Activated CD8-positive, alpha-beta T cell treated with anti-CD3 and anti-CD28 coated beads, Interleukin-2, amount 10 ng/mL, durations not matched to agents 7 days and 5 days (primary cell): ENCODE results near the gene CMTM6. TPM values are rescaled to one million over a fixed set of nuclear protein-coding genes. Genes with fewer than 3 reads are reported as not detected.
"Not testable (repeated sequence)": the region's sequence is repeated elsewhere in the genome, so short reads cannot be mapped to it uniquely, and the experiment has no call there.

ENCODE experiments used
- ATAC-seq: fragments of 150-1000 bp; cut with Tn5 transposase; one replicate; pipeline ENCODE4 v1.10.0; 2021; ENCODE audit warnings: moderate library complexity
- CTCF ChIA-PET: fragments of 350-600 bp; sonication (Branson Sonifier 250); formaldehyde crosslinking; loops from one replicate; lab custom pipeline; 2021; ENCODE audit warnings: antibody characterized with exemption; lab: Charles Lee
- POLR2A ChIA-PET: fragments of 350-600 bp; sonication (Branson Sonifier 250); formaldehyde crosslinking; loops from one replicate; lab custom pipeline; 2021; ENCODE audit warnings: antibody characterized with exemption; lab: Charles Lee
- DNase-seq: peaks from one replicate; pipeline ENCODE4 v3.0.0-alpha.2; 2020
- H3K27ac Mint-ChIP-seq: one replicate; pipeline ENCODE4 v1.8.0; 2021; ENCODE audit warnings: mild to moderate bottlenecking, mixed read lengths
- H3K27me3 Mint-ChIP-seq: one replicate; pipeline ENCODE4 v1.8.0; 2021; ENCODE audit warnings: low read depth, mixed read lengths
- H3K36me3 Mint-ChIP-seq: one replicate; pipeline ENCODE4 v1.8.0; 2021; ENCODE audit warnings: low read depth, mixed read lengths
- H3K4me1 Mint-ChIP-seq: one replicate; pipeline ENCODE4 v1.8.0; 2021; ENCODE audit warnings: low read depth, mixed read lengths
- H3K4me3 Mint-ChIP-seq: one replicate; pipeline ENCODE4 v1.8.0; 2021; ENCODE audit warnings: mild to moderate bottlenecking, mixed read lengths
- H3K9me3 Mint-ChIP-seq: one replicate; pipeline ENCODE4 v1.8.0; 2022; ENCODE audit warnings: mixed read lengths; ENCODE audit not compliant: insufficient read depth
- total RNA-seq, 2 experiments: library from RNA; stranded (reverse); gene quantifications; one replicate each; pipeline ENCODE4 v1.2.3, GENCODE V29; 2021

Gene CMTM6
- total RNA-seq, 2 experiments from 2014 or later: 49.1 to 51.5 TPM

GRCh38 chr3:32483772-32484171 lies 18.9 kb downstream of the CMTM6 start:
- ChIA-PET CTCF (interaction anchor here (0.8 to 1.1 kb wide), 4 partner anchors 12 to 109 kb away, joined by 3 to 7 read pairs (median 4); no protein-coding TSS in a partner anchor), POLR2A (no interaction called here)
- H3K27me3 Mint-ChIP-seq: no peaks in the 10 kb centered on the region
- no peak overlapping the region for H3K27ac Mint-ChIP-seq
- H3K36me3 Mint-ChIP-seq: peaks cover 65% of the 10 kb centered on the region
- H3K4me1 Mint-ChIP-seq: peaks cover 13% of the 10 kb centered on the region
- H3K4me3 Mint-ChIP-seq: no peak overlapping the region
- H3K9me3 Mint-ChIP-seq: no peaks in the 10 kb centered on the region
- DNase-seq (no peak), ATAC-seq (no peak)

- no peak overlapping the region for H3K27ac Mint-ChIP-seq
- POLR2A ChIA-PET: no interaction called here
- no peak overlapping the region for H3K4me3 Mint-ChIP-seq
- H3K9me3 Mint-ChIP-seq: no peaks in the 10 kb centered on the region
- ATAC-seq (no peak), DNase-seq (no peak)
- CTCF ChIA-PET: interaction anchor here (0.7 to 1.1 kb wide), 2 partner anchors 15 to 190 kb away, joined by 3 to 7 read pairs; no protein-coding TSS in a partner anchor
- H3K27me3 Mint-ChIP-seq: no peaks in the 10 kb centered on the region
- peaks cover 64% of the 10 kb centered on the region for H3K36me3 Mint-ChIP-seq
- peaks cover 13% of the 10 kb centered on the region for H3K4me1 Mint-ChIP-seq
Observed at GRCh38 chr3:32482693-32483092, 20.0 kb downstream of the CMTM6 start.

GRCh38 chr3:32481791-32482631 lies 20.6 kb downstream of the CMTM6 start:
- H3K9me3 Mint-ChIP-seq: no peaks in the 10 kb centered on the region
- peaks cover 13% of the 10 kb centered on the region for H3K4me1 Mint-ChIP-seq
- ATAC-seq (no peak), DNase-seq (no peak)
- ChIA-PET CTCF (interaction anchor here (1.0 kb wide), 1 partner anchor 14 kb away, joined by 4 read pairs; no protein-coding TSS in a partner anchor), POLR2A (interaction anchor here (1.3 kb wide), 1 partner anchor 24 kb away, joined by 3 read pairs; no protein-coding TSS in a partner anchor)
- H3K27ac Mint-ChIP-seq: no peak overlapping the region
- no peaks in the 10 kb centered on the region for H3K27me3 Mint-ChIP-seq
- peaks cover 66% of the 10 kb centered on the region for H3K36me3 Mint-ChIP-seq
- no peak overlapping the region for H3K4me3 Mint-ChIP-seq

GRCh38 chr3:32480604-32481003 lies 22.0 kb downstream of the CMTM6 start:
- ChIA-PET POLR2A (interaction anchor here (0.6 kb wide), 1 partner anchor 320 kb away, joined by 4 read pairs; no protein-coding TSS in a partner anchor), CTCF (interaction anchor here (1.1 to 1.7 kb wide), 4 partner anchors 8 to 240 kb away, joined by 3 to 6 read pairs (median 4); no protein-coding TSS in a partner anchor)
- Mint-ChIP-seq H3K4me1 (peaks cover 13% of the 10 kb centered on the region), H3K27me3 (no peaks in the 10 kb centered on the region), H3K27ac (no peak overlapping the region), H3K4me3 (no peak overlapping the region), H3K9me3 (no peaks in the 10 kb centered on the region), H3K36me3 (peaks cover 62% of the 10 kb centered on the region)
- ATAC-seq (no peak), DNase-seq (no peak)

- no peaks in the 10 kb centered on the region for H3K9me3 Mint-ChIP-seq
- no peaks in the 10 kb centered on the region for H3K27me3 Mint-ChIP-seq
- DNase-seq: no peak
- ChIA-PET CTCF (interaction anchor here (1.5 kb wide), 1 partner anchor 99 kb away, joined by 8 read pairs; no protein-coding TSS in a partner anchor), POLR2A (no interaction called here)
- no peak for ATAC-seq
- peaks cover 18% of the 10 kb centered on the region for H3K4me1 Mint-ChIP-seq
- H3K4me3 Mint-ChIP-seq: no peak overlapping the region
- H3K27ac Mint-ChIP-seq: no peak overlapping the region
- peaks cover 56% of the 10 kb centered on the region for H3K36me3 Mint-ChIP-seq
Observed at GRCh38 chr3:32474201-32474600, 28.5 kb downstream of the CMTM6 start.

GRCh38 chr3:32472151-32472550 lies 30.5 kb downstream of the CMTM6 start:
- POLR2A ChIA-PET: interaction anchor here (0.6 kb wide), 1 partner anchor 57 kb away, joined by 3 read pairs; no protein-coding TSS in a partner anchor
- CTCF ChIA-PET, H3K27ac Mint-ChIP-seq, DNase-seq, H3K9me3 Mint-ChIP-seq, H3K4me3 Mint-ChIP-seq, ATAC-seq, H3K27me3 Mint-ChIP-seq: not testable (repeated sequence)
- Mint-ChIP-seq H3K4me1 (peaks cover 23% of the 10 kb centered on the region), H3K36me3 (peaks cover 40% of the 10 kb centered on the region)

- no peak for ATAC-seq
- CTCF ChIA-PET: interaction anchor here (6.0 kb wide), 1 partner anchor 95 kb away, joined by 107 read pairs; no protein-coding TSS in a partner anchor
- POLR2A ChIA-PET: no interaction called here
- no peak for DNase-seq
- H3K27me3 Mint-ChIP-seq: no peaks in the 10 kb centered on the region
- H3K27ac Mint-ChIP-seq: no peak overlapping the region
- H3K36me3 Mint-ChIP-seq: peaks cover 34% of the 10 kb centered on the region
- H3K9me3 Mint-ChIP-seq: no peaks in the 10 kb centered on the region
- no peak overlapping the region for H3K4me3 Mint-ChIP-seq
- peaks cover 27% of the 10 kb centered on the region for H3K4me1 Mint-ChIP-seq
Observed at GRCh38 chr3:32471246-32471645, 31.4 kb downstream of the CMTM6 start.

- H3K4me1 Mint-ChIP-seq: peaks cover 34% of the 10 kb centered on the region
- H3K4me3 Mint-ChIP-seq: no peak overlapping the region
- CTCF ChIA-PET: interaction anchor here (0.6 to 6.0 kb wide), 12 partner anchors 10 to 136 kb away, joined by 3 to 107 read pairs (median 4); partner anchors contain the start of gene CMTM7
- no peak overlapping the region for H3K27ac Mint-ChIP-seq
- H3K9me3 Mint-ChIP-seq: no peaks in the 10 kb centered on the region
- peaks cover 30% of the 10 kb centered on the region for H3K36me3 Mint-ChIP-seq
- DNase-seq (no peak), ATAC-seq (no peak)
- no peaks in the 10 kb centered on the region for H3K27me3 Mint-ChIP-seq
- POLR2A ChIA-PET: interaction anchor here (0.6 to 0.7 kb wide), 2 partner anchors 81 to 510 kb away, joined by 3 read pairs; no protein-coding TSS in a partner anchor
Observed at GRCh38 chr3:32470362-32470761, 32.3 kb downstream of the CMTM6 start.

GRCh38 chr3:32469151-32469874 lies 33.3 kb downstream of the CMTM6 start:
- peaks cover 27% of the 10 kb centered on the region for H3K36me3 Mint-ChIP-seq
- ATAC-seq (no peak), DNase-seq (no peak)
- ChIA-PET POLR2A (interaction anchor here (0.9 to 1.5 kb wide), 2 partner anchors 9 to 32 kb away, joined by 3 to 6 read pairs; no protein-coding TSS in a partner anchor), CTCF (interaction anchor here (0.6 to 6.0 kb wide), 20 partner anchors 8 to 98 kb away, joined by 3 to 107 read pairs (median 12); partner anchors contain the start of gene CMTM7)
- H3K4me3 Mint-ChIP-seq: no peak overlapping the region
- H3K27me3 Mint-ChIP-seq: no peaks in the 10 kb centered on the region
- peaks cover 34% of the 10 kb centered on the region for H3K4me1 Mint-ChIP-seq
- no peaks in the 10 kb centered on the region for H3K9me3 Mint-ChIP-seq
- peak overlapping the region; percentile 77 for H3K27ac Mint-ChIP-seq

- peaks cover 14% of the 10 kb centered on the region for H3K36me3 Mint-ChIP-seq
- DNase-seq (peak; percentile 76), ATAC-seq (peak; percentile 90)
- H3K4me3 Mint-ChIP-seq: peak overlapping the region; percentile 17
- POLR2A ChIA-PET: interaction anchor here (1.2 to 1.9 kb wide), 3 partner anchors 29 to 95 kb away, joined by 3 to 8 read pairs (median 6); no protein-coding TSS in a partner anchor
- no peaks in the 10 kb centered on the region for H3K9me3 Mint-ChIP-seq
- CTCF ChIA-PET: interaction anchor here (0.6 to 6.0 kb wide), 52 partner anchors 8 to 291 kb away, joined by 3 to 107 read pairs (median 6); partner anchors contain the start of genes CMTM6, CMTM7 and CMTM8
- H3K27me3 Mint-ChIP-seq: no peaks in the 10 kb centered on the region
- H3K4me1 Mint-ChIP-seq: peaks cover 34% of the 10 kb centered on the region
- no peak overlapping the region for H3K27ac Mint-ChIP-seq
Observed at GRCh38 chr3:32467333-32468070, 35.1 kb downstream of the CMTM6 start.
